NCI-H748 (cell line): ENCODE measurements around the gene RBM3.

Experiments
- DNase-seq: peaks from one replicate; lab custom pipeline; 2025; ENCODE audit not compliant: unreplicated experiment; lab: John Stamatoyannopoulos, UW

RBM3 gene

GRCh38 chrX:48617542-48618340 lies 43.5 kb downstream of the RBM3 start:
- no peak for DNase-seq

- DNase-seq: no peak
These were observed 52.4 kb downstream of the RBM3 start for GRCh38 chrX:48626401-48627298.
